ENCODE measurements around the gene INPP5D. TPM values are rescaled to one million over a fixed set of nuclear protein-coding genes. Genes with fewer than 3 reads are reported as not detected.

The INPP5D gene
- total RNA-seq, 2 donors from 2014 or later, result 0.66 to 3.0 TPM

DNA sequence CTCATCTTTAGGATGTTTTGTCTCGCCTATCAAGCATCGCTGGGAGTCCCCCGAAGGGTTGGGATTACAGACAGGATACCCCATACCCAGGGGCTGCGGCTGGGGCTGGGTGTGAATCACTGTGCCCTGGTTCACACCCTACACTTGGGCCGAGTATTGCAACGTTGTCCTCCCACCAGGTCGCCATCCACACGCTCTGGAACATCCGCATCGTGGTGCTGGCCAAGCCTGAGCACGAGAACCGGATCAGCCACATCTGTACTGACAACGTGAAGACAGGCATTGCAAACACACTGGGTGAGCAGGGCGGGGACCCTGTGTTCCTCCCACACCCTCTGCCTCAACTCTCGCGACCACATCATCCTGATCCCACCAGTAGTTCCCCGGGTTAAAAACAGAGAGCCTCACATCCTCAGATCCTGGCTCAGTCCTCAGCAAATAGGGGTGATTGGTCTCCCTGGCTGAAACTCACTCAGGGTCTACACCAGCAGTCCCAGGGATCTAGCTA is 104.0 kb downstream of the INPP5D start:
- Mint-ChIP-seq H3K4me1 (peaks cover 7% of the 10 kb centered on the region), H3K36me3 (ENCODE audit: low read depth) (no peaks in the 10 kb centered on the region), H3K27ac (no peak overlapping the region), H3K4me3 (no peak overlapping the region), H3K27me3 (ENCODE audit: insufficient read depth) (no peaks in the 10 kb centered on the region), H3K9me3 (no peaks in the 10 kb centered on the region)
- H3K27ac ChIP-seq (ENCODE audit: low read depth, low read length), result no peak overlapping the region
- no peaks in the 10 kb centered on the region for H3K9me3 ChIP-seq (ENCODE audit: control insufficient read depth, low read length)
- WGBS, 2 experiments (ENCODE audit: insufficient coverage in 1 of 2, insufficient read length in 1 of 2), result 94 to 95% methylated on average over 10 to 17 of the region's 17 CpGs
- no peak overlapping the region for H3K9ac ChIP-seq (ENCODE audit: extremely low read depth, low read length, poor library complexity, severe bottlenecking)
- H3K4me1 ChIP-seq (ENCODE audit: control insufficient read depth, insufficient read depth, low read length), result no peaks in the 10 kb centered on the region
- no peaks in the 10 kb centered on the region for H3K27me3 ChIP-seq (ENCODE audit: control insufficient read depth, insufficient read depth, low read length, poor library complexity, severe bottlenecking)
- H3K36me3 ChIP-seq (ENCODE audit: control insufficient read depth, insufficient read depth, low read length), result no peaks in the 10 kb centered on the region
- H3K4me3 ChIP-seq (ENCODE audit: low read length), result no peak overlapping the region
- no peak for DNase-seq
- no peak for TF ChIP-seq CTCF (conservative IDR thresholded peaks at IDR 0.05)

DNA sequence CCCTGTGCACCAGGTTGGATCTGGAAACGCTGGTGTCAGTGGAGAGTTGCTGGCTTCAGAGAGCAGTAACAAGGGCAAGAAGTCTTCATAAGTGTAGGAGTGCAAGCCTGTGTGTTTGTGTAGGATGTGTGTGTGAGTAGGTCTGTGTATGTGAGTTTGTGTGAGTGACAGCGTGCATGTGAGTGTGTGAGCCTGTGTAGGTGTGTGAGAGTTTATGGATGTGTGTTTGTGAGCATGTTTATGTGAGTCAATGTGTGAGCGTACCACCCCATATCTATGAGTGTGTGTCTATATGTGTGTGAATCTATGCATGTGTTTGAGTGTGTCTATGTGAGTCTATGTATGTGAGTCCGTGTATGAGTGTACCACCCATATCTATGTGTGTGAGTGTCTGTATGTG is 104.8 kb downstream of the INPP5D start:
- H3K27me3 Mint-ChIP-seq (ENCODE audit: insufficient read depth), result no peaks in the 10 kb centered on the region
- no peak overlapping the region for H3K4me3 Mint-ChIP-seq
- Histone ChIP-seq H3K4me3 (ENCODE audit: low read length) (no peak overlapping the region), H3K27ac (ENCODE audit: low read depth, low read length) (no peak overlapping the region), H3K27me3 (ENCODE audit: control insufficient read depth, insufficient read depth, low read length, poor library complexity, severe bottlenecking) (no peaks in the 10 kb centered on the region), H3K36me3 (ENCODE audit: control insufficient read depth, insufficient read depth, low read length) (no peaks in the 10 kb centered on the region), H3K9me3 (ENCODE audit: control insufficient read depth, low read length) (no peaks in the 10 kb centered on the region), H3K4me1 (ENCODE audit: control insufficient read depth, insufficient read depth, low read length) (no peaks in the 10 kb centered on the region), H3K9ac (ENCODE audit: extremely low read depth, low read length, poor library complexity, severe bottlenecking) (no peak overlapping the region)
- peaks cover 7% of the 10 kb centered on the region for H3K4me1 Mint-ChIP-seq
- no peak for TF ChIP-seq CTCF (conservative IDR thresholded peaks at IDR 0.05)
- WGBS, 2 experiments (ENCODE audit: insufficient coverage in 1 of 2, insufficient read length in 1 of 2), result 86 to 92% methylated on average over 3 to 4 of the region's 4 CpGs
- no peaks in the 10 kb centered on the region for H3K36me3 Mint-ChIP-seq (ENCODE audit: low read depth)
- no peaks in the 10 kb centered on the region for H3K9me3 Mint-ChIP-seq
- DNase-seq, result no peak
- no peak overlapping the region for H3K27ac Mint-ChIP-seq

DNA sequence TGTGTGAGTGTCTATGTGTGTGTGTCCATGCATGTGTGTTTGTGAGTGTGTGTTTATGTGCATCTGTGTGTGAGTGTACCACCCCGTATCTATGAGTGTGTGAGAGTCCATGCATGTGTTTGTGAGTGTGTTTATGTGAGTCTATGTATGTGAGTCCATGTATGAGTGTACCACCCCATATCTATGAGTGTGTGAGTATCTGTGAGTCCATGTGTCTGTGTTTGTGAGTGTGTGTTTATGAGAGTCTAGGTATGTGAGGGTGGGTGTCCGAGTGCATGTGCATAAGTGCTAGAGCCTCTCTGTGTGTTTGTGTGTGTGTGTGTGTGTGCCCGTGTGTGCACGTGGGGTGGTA is 105.4 kb downstream of the INPP5D start:
- Mint-ChIP-seq H3K9me3 (no peaks in the 10 kb centered on the region), H3K4me3 (no peak overlapping the region), H3K36me3 (ENCODE audit: low read depth) (no peaks in the 10 kb centered on the region), H3K4me1 (peaks cover 7% of the 10 kb centered on the region), H3K27me3 (ENCODE audit: insufficient read depth) (no peaks in the 10 kb centered on the region), H3K27ac (no peak overlapping the region)
- H3K36me3 ChIP-seq (ENCODE audit: control insufficient read depth, insufficient read depth, low read length), result no peaks in the 10 kb centered on the region
- no peaks in the 10 kb centered on the region for H3K9me3 ChIP-seq (ENCODE audit: control insufficient read depth, low read length)
- 85 to 88% methylated on average over 2 to 4 of the region's 4 CpGs for WGBS, 2 experiments (ENCODE audit: insufficient coverage in 1 of 2, insufficient read length in 1 of 2)
- no peak overlapping the region for H3K9ac ChIP-seq (ENCODE audit: extremely low read depth, low read length, poor library complexity, severe bottlenecking)
- H3K4me3 ChIP-seq (ENCODE audit: low read length), result no peak overlapping the region
- no peak for DNase-seq
- no peaks in the 10 kb centered on the region for H3K4me1 ChIP-seq (ENCODE audit: control insufficient read depth, insufficient read depth, low read length)
- TF ChIP-seq CTCF (conservative IDR thresholded peaks at IDR 0.05), result no peak
- no peak overlapping the region for H3K27ac ChIP-seq (ENCODE audit: low read depth, low read length)
- H3K27me3 ChIP-seq (ENCODE audit: control insufficient read depth, insufficient read depth, low read length, poor library complexity, severe bottlenecking), result no peaks in the 10 kb centered on the region
